HG02623 (cell line): ENCODE data around the gene WDR54.
"Not testable (repeated sequence)": the region's sequence is repeated elsewhere in the genome, so short reads cannot be mapped to it uniquely, and the experiment has no call there.

Source experiments
- ATAC-seq: cut with Tn5 transposase; IDR thresholded peaks from one replicate; pipeline ENCODE4 v1.9.1; 2021; ENCODE audit warnings: moderate library complexity; ENCODE audit not compliant: unreplicated experiment

The WDR54 gene

GRCh38 chr2:74406035-74406434, 15.5 kb upstream of the WDR54 start:
- no peak for ATAC-seq

GRCh38 chr2:74407682-74408081, 13.8 kb upstream of the WDR54 start:
- ATAC-seq: no peak

- ATAC-seq: no peak
These were observed 8.4 kb upstream of the WDR54 start for GRCh38 chr2:74413001-74413698.

GRCh38 chr2:74414441-74414840, 7.1 kb upstream of the WDR54 start:
- ATAC-seq: no peak

GRCh38 chr2:74414881-74415761, 6.4 kb upstream of the WDR54 start:
- peak; percentile 37 for ATAC-seq

GRCh38 chr2:74415762-74416395, 5.7 kb upstream of the WDR54 start:
- no peak for ATAC-seq

GRCh38 chr2:74416778-74417177, 4.8 kb upstream of the WDR54 start:
- ATAC-seq: no peak

- no peak for ATAC-seq
These were observed 4.3 kb upstream of the WDR54 start for GRCh38 chr2:74417197-74417596.

- no peak for ATAC-seq
These were observed 3.8 kb upstream of the WDR54 start for GRCh38 chr2:74417763-74418162.

GRCh38 chr2:74418312-74418711, 3.2 kb upstream of the WDR54 start:
- no peak for ATAC-seq

- no peak for ATAC-seq
These were observed 2.2 kb upstream of the WDR54 start for GRCh38 chr2:74419345-74419744.

GRCh38 chr2:74420006-74420405, 1.5 kb upstream of the WDR54 start:
- ATAC-seq: no peak

GRCh38 chr2:74420443-74421103, 957 bp upstream of the WDR54 start:
- not testable (repeated sequence) for ATAC-seq

- ATAC-seq: no peak
These were observed 1.9 kb downstream of the WDR54 start for GRCh38 chr2:74423231-74424095.

GRCh38 chr2:74424139-74424992, 2.8 kb downstream of the WDR54 start:
- ATAC-seq: no peak

- no peak for ATAC-seq
These were observed 3.5 kb downstream of the WDR54 start for GRCh38 chr2:74424995-74425406.

- ATAC-seq: no peak
These were observed 4.0 kb downstream of the WDR54 start for GRCh38 chr2:74425523-74425922.

GRCh38 chr2:74426181-74426758, 4.7 kb downstream of the WDR54 start:
- no peak for ATAC-seq

GRCh38 chr2:74427551-74427950, 6.0 kb downstream of the WDR54 start:
- ATAC-seq: no peak
